ENCODE measurements around the gene PLA2G4C. TPM values are rescaled to one million over a fixed set of nuclear protein-coding genes. Genes with fewer than 3 reads are reported as not detected.

PLA2G4C gene
- total RNA-seq, 4 donors from 2014 or later, result 4.6 to 21.0 (median 12.4) TPM

- Histone ChIP-seq H3K27ac (no peak overlapping the region), H3K9me3 (no peaks in the 10 kb centered on the region), H3K27me3 (no peaks in the 10 kb centered on the region), H3K4me1 (no peaks in the 10 kb centered on the region), H3K4me3 (no peak overlapping the region), H3K36me3 (peaks cover 0 to 77% (median 0%) of the 10 kb centered on the region in 3 donors)
- WGBS, 2 donors, result 87 to 88% methylated on average over 4 of the region's 4 CpGs
- DNase-seq (ENCODE audit: low spot score in 2 of 2), result no peak
- no peak for TF ChIP-seq EP300 (IDR thresholded peaks at IDR 0.05)
- TF ChIP-seq, protein P1, sequence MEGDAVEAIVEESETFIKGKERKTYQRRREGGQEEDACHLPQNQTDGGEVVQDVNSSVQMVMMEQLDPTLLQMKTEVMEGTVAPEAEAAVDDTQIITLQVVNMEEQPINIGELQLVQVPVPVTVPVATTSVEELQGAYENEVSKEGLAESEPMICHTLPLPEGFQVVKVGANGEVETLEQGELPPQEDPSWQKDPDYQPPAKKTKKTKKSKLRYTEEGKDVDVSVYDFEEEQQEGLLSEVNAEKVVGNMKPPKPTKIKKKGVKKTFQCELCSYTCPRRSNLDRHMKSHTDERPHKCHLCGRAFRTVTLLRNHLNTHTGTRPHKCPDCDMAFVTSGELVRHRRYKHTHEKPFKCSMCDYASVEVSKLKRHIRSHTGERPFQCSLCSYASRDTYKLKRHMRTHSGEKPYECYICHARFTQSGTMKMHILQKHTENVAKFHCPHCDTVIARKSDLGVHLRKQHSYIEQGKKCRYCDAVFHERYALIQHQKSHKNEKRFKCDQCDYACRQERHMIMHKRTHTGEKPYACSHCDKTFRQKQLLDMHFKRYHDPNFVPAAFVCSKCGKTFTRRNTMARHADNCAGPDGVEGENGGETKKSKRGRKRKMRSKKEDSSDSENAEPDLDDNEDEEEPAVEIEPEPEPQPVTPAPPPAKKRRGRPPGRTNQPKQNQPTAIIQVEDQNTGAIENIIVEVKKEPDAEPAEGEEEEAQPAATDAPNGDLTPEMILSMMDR (IDR thresholded peaks at IDR 0.05), result no peak
- TF ChIP-seq POLR2A (IDR thresholded peaks at IDR 0.05), result no peak
Measured at GRCh38 chr19:48136547-48136946, 25.9 kb upstream of the PLA2G4C start.

DNA sequence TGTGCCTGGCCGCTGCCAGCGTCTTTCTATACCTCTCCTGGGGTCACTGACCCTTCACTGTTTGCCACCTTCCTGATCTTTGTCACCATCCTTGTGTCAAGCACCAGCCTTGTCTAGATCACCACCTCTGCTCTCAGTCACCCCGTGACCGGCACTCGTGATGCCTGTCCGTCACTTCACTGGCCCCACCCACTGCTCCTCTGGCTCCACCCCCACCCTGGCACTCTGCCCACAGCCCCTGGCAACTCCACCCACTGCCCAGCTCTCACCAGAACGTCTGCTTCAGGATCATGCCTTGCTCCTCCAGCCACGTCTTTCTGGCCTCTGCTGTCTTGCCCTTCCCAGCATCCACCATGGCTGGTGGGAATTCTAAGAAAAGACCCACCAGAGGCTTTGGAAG is 24.8 kb upstream of the PLA2G4C start:
- 65 to 74% methylated on average over 8 of the region's 8 CpGs for WGBS, 2 donors
- H3K4me3 ChIP-seq, result no peak overlapping the region
- H3K36me3 ChIP-seq, result peaks cover 0 to 81% (median 0%) of the 10 kb centered on the region in 3 donors
- no peak overlapping the region for H3K27ac ChIP-seq
- no peaks in the 10 kb centered on the region for H3K27me3 ChIP-seq
- TF ChIP-seq EP300 (IDR thresholded peaks at IDR 0.05) (no peak), POLR2A (IDR thresholded peaks at IDR 0.05) (no peak)
- TF ChIP-seq, protein P1 (IDR thresholded peaks at IDR 0.05), result no peak
- H3K9me3 ChIP-seq, result no peaks in the 10 kb centered on the region
- no peak for DNase-seq (ENCODE audit: low spot score in 2 of 2)
- H3K4me1 ChIP-seq, result no peaks in the 10 kb centered on the region

DNA sequence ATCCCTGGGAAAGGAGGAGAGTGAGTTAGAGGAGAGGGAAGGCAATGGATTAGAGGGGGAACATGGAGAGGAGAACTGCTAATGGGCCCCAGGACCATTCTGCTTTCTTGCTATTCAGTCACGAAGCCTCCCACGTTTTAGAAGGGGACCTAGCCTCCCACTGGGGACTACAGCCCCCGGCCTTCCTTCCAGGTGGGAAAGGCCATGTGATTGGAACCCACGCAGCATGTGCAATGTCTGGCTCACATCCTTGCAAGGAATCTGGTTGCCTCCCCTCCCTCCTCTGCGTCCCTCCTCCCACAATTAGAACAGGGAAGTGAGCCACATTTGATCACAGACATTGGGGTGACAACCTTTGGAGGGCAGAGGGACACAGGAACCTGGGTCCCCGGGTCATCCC is 22.5 kb upstream of the PLA2G4C start:
- TF ChIP-seq EP300 (IDR thresholded peaks at IDR 0.05) (no peak), POLR2A (IDR thresholded peaks at IDR 0.05) (no peak)
- TF ChIP-seq, protein P1 (IDR thresholded peaks at IDR 0.05), result no peak
- Histone ChIP-seq H3K4me1 (no peaks in the 10 kb centered on the region), H3K36me3 (peaks cover 0 to 83% (median 0%) of the 10 kb centered on the region in 3 donors), H3K27me3 (no peaks in the 10 kb centered on the region), H3K27ac (no peak overlapping the region), H3K4me3 (no peak overlapping the region), H3K9me3 (no peaks in the 10 kb centered on the region)
- no peak for DNase-seq (ENCODE audit: low spot score in 2 of 2)
- WGBS, 2 donors, result 77 to 88% methylated on average over 6 of the region's 6 CpGs

DNA sequence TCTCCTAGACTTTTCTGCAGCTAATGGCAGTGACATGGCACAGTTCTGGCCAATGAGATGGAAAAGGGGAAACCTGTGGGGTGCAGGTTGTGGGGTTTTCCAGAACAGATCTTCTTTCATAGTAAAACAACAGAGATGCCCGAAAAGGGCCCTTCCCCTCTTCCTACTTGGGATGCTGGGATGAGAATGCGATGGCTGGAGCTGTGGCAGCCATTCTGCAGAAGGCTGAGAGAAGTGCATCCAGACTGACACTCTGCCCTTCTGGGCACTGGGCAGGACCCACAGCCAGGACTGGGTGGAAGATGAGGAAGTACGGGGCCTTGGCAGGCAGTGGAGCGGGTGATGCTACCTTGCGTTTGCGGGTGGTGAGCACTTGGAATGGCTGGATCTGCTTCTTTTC is 16.9 kb upstream of the PLA2G4C start:
- H3K27me3 ChIP-seq, result no peaks in the 10 kb centered on the region
- no peak overlapping the region for H3K27ac ChIP-seq
- DNase-seq (ENCODE audit: low spot score in 2 of 2), result no peak
- H3K4me1 ChIP-seq, result no peaks in the 10 kb centered on the region
- H3K36me3 ChIP-seq, result peaks cover 0 to 81% (median 9%) of the 10 kb centered on the region in 3 donors
- H3K4me3 ChIP-seq, result no peak overlapping the region
- H3K9me3 ChIP-seq, result peaks cover 0 to 4% (median 0%) of the 10 kb centered on the region in 4 donors
- TF ChIP-seq, protein P1 (IDR thresholded peaks at IDR 0.05), result no peak
- TF ChIP-seq POLR2A (IDR thresholded peaks at IDR 0.05), result no peak
- no peak for TF ChIP-seq EP300 (IDR thresholded peaks at IDR 0.05)
- 99 to 100% methylated on average over 6 of the region's 6 CpGs for WGBS, 2 donors

DNA sequence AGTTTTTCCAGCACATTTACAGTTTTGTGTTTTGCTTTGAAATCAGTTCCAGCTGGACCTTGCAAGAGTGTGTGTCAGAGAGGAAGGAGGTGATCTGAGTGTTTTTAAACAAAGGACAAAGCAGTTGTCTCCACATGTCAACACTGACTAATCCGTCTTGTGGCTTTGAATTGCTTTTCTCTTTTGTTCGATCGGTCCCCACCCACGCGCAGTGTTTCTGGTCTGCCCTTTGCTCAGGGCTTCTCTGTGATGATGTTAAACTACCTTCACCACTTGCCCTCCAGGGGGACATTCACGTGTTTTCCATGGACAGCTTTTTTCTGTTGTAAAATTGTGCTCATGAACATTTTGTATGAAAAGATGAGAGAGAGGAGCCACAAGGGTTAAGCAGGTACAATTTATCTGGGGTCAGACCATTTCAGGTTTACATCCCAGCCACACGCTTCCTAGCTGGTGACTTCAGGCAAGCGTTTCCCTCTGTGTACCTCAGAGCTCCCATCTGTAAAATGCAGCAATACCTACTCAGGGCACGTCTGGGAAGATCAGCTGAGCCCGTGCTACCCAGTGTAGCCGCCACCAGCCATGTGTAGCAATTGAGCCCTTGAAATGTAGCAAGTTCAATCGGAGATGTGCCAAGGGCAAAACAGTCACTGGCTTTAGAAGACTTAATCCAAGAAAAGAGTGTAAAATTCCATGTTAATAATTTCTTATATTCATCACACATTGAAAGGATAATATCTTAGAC is 13.5 kb upstream of the PLA2G4C start:
- WGBS, 2 donors, result 54 to 59% methylated on average over 12 of the region's 12 CpGs
- DNase-seq (ENCODE audit: low spot score in 2 of 2), result no peak
- H3K27me3 ChIP-seq, result no peaks in the 10 kb centered on the region
- no peak overlapping the region for H3K4me3 ChIP-seq
- peaks cover 0 to 4% (median 0%) of the 10 kb centered on the region in 4 donors for H3K9me3 ChIP-seq
- H3K36me3 ChIP-seq, result peaks cover 0 to 74% (median 9%) of the 10 kb centered on the region in 3 donors
- H3K27ac ChIP-seq, result peak overlapping the region in 1 of 4 donors; percentile 60
- no peak for TF ChIP-seq EP300 (IDR thresholded peaks at IDR 0.05)
- no peak for TF ChIP-seq POLR2A (IDR thresholded peaks at IDR 0.05)
- TF ChIP-seq, protein P1 (IDR thresholded peaks at IDR 0.05), result no peak
- no peaks in the 10 kb centered on the region for H3K4me1 ChIP-seq
